Smooth muscle cell (in vitro differentiated cells): ENCODE measurements around the gene ADAMTS17. TPM values are rescaled to one million over a fixed set of nuclear protein-coding genes. Genes with fewer than 3 reads are reported as not detected.

Experiments used
- DNase-seq: peaks from one replicate; lab custom pipeline; 2025; ENCODE audit not compliant: unreplicated experiment; lab: John Stamatoyannopoulos, UW
- H2AFZ ChIP-seq: fragments of 200-600 bp; sonication (generic); 2 replicates; pipeline ENCODE4 v1.6.0; 2016; ENCODE audit warnings: antibody characterized with exemption, low read depth, mild to moderate bottlenecking
- H3F3A ChIP-seq: fragments of 200-600 bp; sonication (generic); 2 replicates; pipeline ENCODE4 v1.6.0; 2017; ENCODE audit warnings: antibody characterized with exemption, low read depth
- H3K27ac ChIP-seq: fragments of 200-600 bp; sonication (generic); 2 replicates; pipeline ENCODE4 v1.5.1; 2016; ENCODE audit warnings: low read depth, mild to moderate bottlenecking
- H3K27me3 ChIP-seq: fragments of 200-600 bp; sonication (generic); 2 replicates; pipeline ENCODE4 v1.6.1; 2016; ENCODE audit warnings: low read depth, mild to moderate bottlenecking
- H3K36me3 ChIP-seq: fragments of 200-600 bp; sonication (generic); 2 replicates; pipeline ENCODE4 v1.5.1; 2016; ENCODE audit warnings: low read depth
- H3K4me1 ChIP-seq: fragments of 200-600 bp; sonication (generic); 2 replicates; pipeline ENCODE4 v1.5.1; 2016; ENCODE audit warnings: low read depth
- H3K4me2 ChIP-seq: fragments of 200-600 bp; sonication (generic); 2 replicates; pipeline ENCODE4 v1.6.0; 2016; ENCODE audit warnings: mild to moderate bottlenecking
- H3K4me3 ChIP-seq: fragments of 200-600 bp; sonication (generic); 2 replicates; pipeline ENCODE4 v1.5.1; 2016; ENCODE audit warnings: mild to moderate bottlenecking
- H3K79me2 ChIP-seq: fragments of 200-600 bp; sonication (generic); 2 replicates; pipeline ENCODE4 v1.6.0; 2016; ENCODE audit warnings: low read depth, mild to moderate bottlenecking
- H3K9ac ChIP-seq: fragments of 200-600 bp; sonication (generic); 2 replicates; pipeline ENCODE4 v1.6.0; 2016; ENCODE audit warnings: low read depth
- H3K9me3 ChIP-seq: fragments of 200-600 bp; sonication (generic); replicated peaks from 2 replicates; pipeline ENCODE4 v1.5.1; 2016; ENCODE audit warnings: low read depth
- H4K20me1 ChIP-seq: fragments of 200-600 bp; sonication (generic); 2 replicates; pipeline ENCODE4 v1.6.0; 2016; ENCODE audit warnings: low read depth
- CTCF ChIP-seq: fragments of 200-600 bp; sonication (generic); IDR thresholded peaks from 2 replicates; pipeline ENCODE4 v1.5.1; 2017; ENCODE audit warnings: borderline replicate concordance, mild to moderate bottlenecking, antibody characterized with exemption; ENCODE audit not compliant: insufficient read depth, poor library complexity, severe bottlenecking
- WGBS: methylation state at CpG from one replicate; pipeline ENCODE4 v1.1.7; 2016; ENCODE audit warnings: low lambda C conversion rate; 5-methylcytosine and 5-hydroxymethylcytosine counted together
- polyA plus RNA-seq: library from polyadenylated mRNA; unstranded; fragments of >200 nt; fragmentation: Nextera tagmentation; extraction: Ambion mirVana; gene quantifications from 2 replicates; pipeline ENCODE4 v1.2.1, GENCODE V29; 2016
- total RNA-seq: library from RNA; depleted of rRNA; stranded (reverse); fragments of >200 nt; gene quantifications from 2 replicates; pipeline ENCODE4 v1.2.3, GENCODE V29; 2014

The ADAMTS17 gene
- total and polyA plus RNA-seq, 2 experiments from 2014 or later = 0.63 to 3.1 TPM

- no peak for TF ChIP-seq CTCF
- Histone ChIP-seq H3K27ac (no peak overlapping the region), H3K36me3 (no peaks in the 10 kb centered on the region), H4K20me1 (no peaks in the 10 kb centered on the region), H3K27me3 (no peaks in the 10 kb centered on the region), H3K4me1 (no peaks in the 10 kb centered on the region), H3K9me3 (no peaks in the 10 kb centered on the region), H3K4me3 (no peak overlapping the region), H3F3A (no peaks in the 10 kb centered on the region), H2AFZ (no peak overlapping the region), H3K4me2 (no peak overlapping the region), H3K79me2 (no peaks in the 10 kb centered on the region), H3K9ac (no peak overlapping the region)
- 92% methylated on average over 5 of the region's 5 CpGs for WGBS
- no peak for DNase-seq
Observed at GRCh38 chr15:100218434-100218833, 123.3 kb downstream of the ADAMTS17 start.

- H3K4me3 ChIP-seq = no peak overlapping the region
- H3F3A ChIP-seq = no peaks in the 10 kb centered on the region
- no peaks in the 10 kb centered on the region for H3K9me3 ChIP-seq
- DNase-seq = no peak
- no peak overlapping the region for H2AFZ ChIP-seq
- no peak overlapping the region for H3K9ac ChIP-seq
- H3K4me1 ChIP-seq = peaks cover 5% of the 10 kb centered on the region
- no peak overlapping the region for H3K27ac ChIP-seq
- no peaks in the 10 kb centered on the region for H3K36me3 ChIP-seq
- H3K79me2 ChIP-seq = no peaks in the 10 kb centered on the region
- TF ChIP-seq CTCF = no peak
- 93% methylated on average over 8 of the region's 8 CpGs for WGBS
- no peaks in the 10 kb centered on the region for H4K20me1 ChIP-seq
- no peaks in the 10 kb centered on the region for H3K27me3 ChIP-seq
- no peak overlapping the region for H3K4me2 ChIP-seq
Observed at GRCh38 chr15:100216182-100216581, 125.6 kb downstream of the ADAMTS17 start.

GRCh38 chr15:100215843-100216169 is 126.0 kb downstream of the ADAMTS17 start:
- no peak overlapping the region for H2AFZ ChIP-seq
- no peaks in the 10 kb centered on the region for H3K27me3 ChIP-seq
- no peak overlapping the region for H3K27ac ChIP-seq
- no peaks in the 10 kb centered on the region for H4K20me1 ChIP-seq
- H3K4me2 ChIP-seq = no peak overlapping the region
- H3K9ac ChIP-seq = no peak overlapping the region
- no peaks in the 10 kb centered on the region for H3K36me3 ChIP-seq
- WGBS = 97% methylated on average over 3 of the region's 3 CpGs
- peaks cover 5% of the 10 kb centered on the region for H3K4me1 ChIP-seq
- no peak for DNase-seq
- H3K9me3 ChIP-seq = no peaks in the 10 kb centered on the region
- no peak for TF ChIP-seq CTCF
- no peaks in the 10 kb centered on the region for H3F3A ChIP-seq
- no peak overlapping the region for H3K4me3 ChIP-seq
- no peaks in the 10 kb centered on the region for H3K79me2 ChIP-seq

- Histone ChIP-seq H3K4me3 (no peak overlapping the region), H3K36me3 (no peaks in the 10 kb centered on the region), H3K27ac (no peak overlapping the region), H3K4me2 (no peak overlapping the region), H3K4me1 (peaks cover 5% of the 10 kb centered on the region), H3K9me3 (no peaks in the 10 kb centered on the region), H3F3A (no peaks in the 10 kb centered on the region), H3K9ac (no peak overlapping the region), H4K20me1 (no peaks in the 10 kb centered on the region), H2AFZ (no peak overlapping the region), H3K27me3 (no peaks in the 10 kb centered on the region), H3K79me2 (no peaks in the 10 kb centered on the region)
- no peak for TF ChIP-seq CTCF
- 80% methylated on average over 13 of the region's 13 CpGs for WGBS
- DNase-seq = no peak
Observed at GRCh38 chr15:100215031-100215842, 126.5 kb downstream of the ADAMTS17 start.
